GM18861 (cell line): Measurements from ENCODE around the gene PTPN2.
"Not testable (repeated sequence)": the region's sequence is repeated elsewhere in the genome, so short reads cannot be mapped to it uniquely, and the experiment has no call there.

Experiments used
- ATAC-seq: cut with Tn5 transposase; IDR thresholded peaks from one replicate; pipeline ENCODE4 v1.9.1; 2021; ENCODE audit not compliant: unreplicated experiment

Gene PTPN2

DNA sequence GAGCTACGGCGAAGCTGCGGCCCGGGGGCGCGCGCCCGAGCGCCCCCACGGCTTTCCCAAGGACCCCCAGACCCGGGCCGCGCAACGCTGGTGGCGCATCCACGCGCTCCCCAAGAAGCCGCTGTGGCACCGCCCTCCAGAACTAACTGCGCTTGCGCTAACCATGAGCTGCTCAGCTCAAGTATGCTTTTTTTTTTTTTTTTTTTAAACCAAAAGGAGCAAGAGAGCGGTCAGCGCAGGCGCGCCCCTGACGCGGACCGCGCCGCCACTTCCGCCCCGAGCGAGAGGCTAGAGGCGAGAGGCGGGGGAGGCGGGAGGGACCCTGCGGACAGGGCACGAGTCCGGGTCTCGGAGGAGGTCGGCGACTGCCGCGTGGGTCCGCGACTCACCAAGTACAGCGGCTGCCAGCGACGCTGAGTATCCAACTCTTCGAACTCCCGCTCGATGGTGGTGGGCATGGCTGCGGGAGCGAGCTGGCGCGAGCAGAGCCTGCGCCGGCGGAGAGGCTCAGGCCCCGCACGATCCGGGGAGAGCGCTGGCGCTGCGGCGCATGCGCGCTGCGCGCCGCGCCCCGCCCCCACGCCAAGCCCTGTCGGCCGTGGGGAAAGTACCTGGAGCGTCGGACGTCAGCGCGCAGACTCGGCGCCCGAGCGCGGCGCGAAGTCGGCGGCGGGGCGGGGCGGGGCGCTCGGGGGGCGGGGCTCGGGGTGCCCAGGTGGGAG, at the start of gene PTPN2:
PTPN2 (minus strand) TSS at position 554 of the 722 bp plus-strand sequence; CDS start at position 458, 96 bp downstream.
- ATAC-seq = peak; percentile 54

DNA sequence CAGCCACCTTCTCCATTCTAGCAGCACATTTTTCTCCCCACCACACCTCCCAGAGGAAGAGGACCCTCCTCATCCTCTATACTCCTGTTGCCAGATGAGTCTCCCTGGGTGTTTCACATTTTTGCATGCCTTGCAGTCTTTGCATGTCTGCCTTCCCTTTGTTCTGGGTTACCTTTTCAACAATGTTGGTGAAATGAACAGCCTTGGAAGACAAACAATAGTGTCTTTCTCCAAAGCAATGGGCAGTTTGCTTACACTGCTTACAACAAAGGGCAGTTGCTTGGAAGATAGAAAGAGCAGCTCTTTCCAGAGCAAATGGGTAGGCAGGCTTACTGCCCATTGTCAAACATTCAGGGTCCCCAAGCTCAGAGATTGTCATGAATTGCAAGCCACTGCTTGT, 49.3 kb upstream of the PTPN2 start:
- ATAC-seq = no peak

GRCh38 chr18:12930908-12931307, 46.9 kb upstream of the PTPN2 start:
- no peak for ATAC-seq

DNA sequence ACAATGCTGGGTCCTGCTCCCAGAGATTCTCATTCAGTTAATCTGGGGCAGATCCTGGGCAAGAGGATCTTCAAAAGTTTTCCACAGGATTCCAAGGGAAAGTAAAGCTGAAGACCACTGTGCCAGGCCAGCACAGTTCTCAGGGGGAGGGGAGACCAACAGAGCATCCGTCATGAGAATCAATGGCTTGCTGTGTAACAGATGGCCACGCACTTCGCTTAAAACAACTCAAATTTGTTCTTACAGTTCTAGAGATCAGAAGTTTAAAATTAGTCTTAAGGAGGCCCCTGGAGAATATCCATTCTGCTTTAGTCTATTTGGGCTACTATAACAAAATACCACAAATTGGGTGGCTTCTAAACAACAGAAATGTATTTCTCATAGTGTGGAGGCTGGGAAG, 46.3 kb upstream of the PTPN2 start:
- no peak for ATAC-seq

DNA sequence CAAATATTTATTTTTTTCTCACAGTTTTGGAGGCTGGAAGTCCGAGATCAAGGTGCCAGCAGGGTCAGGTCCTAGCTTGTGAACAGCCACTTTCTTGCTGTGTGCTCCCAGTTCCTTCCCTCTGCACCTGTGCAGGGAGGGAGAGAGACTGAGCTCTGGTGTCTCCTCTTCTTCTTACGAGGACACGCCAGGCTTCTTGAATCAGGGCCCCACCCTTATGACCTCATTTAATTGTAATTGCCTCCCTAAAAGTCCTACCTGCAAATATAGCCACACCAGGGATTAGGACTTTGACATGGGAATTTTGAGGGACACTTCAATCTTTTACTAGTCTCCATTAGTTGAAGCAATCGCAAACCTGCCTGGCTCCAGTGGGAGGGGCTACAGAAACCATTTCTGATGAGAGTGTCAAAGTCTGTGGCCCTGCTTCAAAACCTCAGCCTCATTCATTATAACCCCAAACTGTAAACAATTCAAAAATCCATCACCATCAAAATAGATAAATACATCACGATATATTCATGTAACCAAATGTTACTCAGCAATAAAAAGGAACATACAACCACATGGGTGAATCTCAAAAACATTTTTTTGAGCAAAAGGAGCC, 45.5 kb upstream of the PTPN2 start:
- no peak for ATAC-seq

GRCh38 chr18:12928641-12929040, 44.6 kb upstream of the PTPN2 start:
- no peak for ATAC-seq

DNA sequence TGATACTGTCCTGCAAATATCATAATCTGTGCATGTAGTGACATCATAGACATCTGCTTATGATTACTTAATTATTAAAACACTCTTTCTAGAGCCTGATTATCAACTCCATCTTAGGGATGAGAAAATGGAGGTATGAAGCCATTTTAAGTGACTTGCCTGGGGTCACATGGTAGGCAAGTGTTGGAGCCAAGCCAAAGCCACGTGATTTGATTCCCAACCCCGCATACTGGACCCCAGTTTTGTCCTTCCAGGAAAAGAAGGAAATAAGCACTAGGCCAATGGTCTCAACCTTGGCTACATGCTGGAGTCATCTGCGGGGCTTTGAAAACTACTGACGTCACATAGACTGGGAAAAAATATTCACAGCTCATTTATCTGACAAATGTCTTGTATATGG, 44.2 kb upstream of the PTPN2 start:
- ATAC-seq = no peak

DNA sequence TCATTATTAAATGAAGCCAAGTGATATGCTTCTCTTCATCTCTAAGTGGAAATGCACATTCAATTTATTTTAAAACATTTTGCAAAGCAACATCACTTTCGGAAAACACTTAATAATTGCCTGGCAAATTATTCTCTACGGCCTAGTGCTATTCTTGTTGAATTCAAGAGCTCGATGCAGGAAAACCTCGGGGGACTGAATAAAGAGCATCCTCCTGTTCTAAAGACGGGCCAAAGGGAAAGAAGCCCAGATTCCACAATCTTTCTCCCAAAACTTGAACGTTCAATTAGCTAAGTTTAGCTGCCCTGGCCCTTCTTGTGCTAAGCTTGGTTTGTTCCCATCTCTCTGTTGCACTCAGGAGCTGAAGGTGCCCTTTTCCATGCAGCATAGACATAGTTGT, 40.6 kb upstream of the PTPN2 start:
- no peak for ATAC-seq

DNA sequence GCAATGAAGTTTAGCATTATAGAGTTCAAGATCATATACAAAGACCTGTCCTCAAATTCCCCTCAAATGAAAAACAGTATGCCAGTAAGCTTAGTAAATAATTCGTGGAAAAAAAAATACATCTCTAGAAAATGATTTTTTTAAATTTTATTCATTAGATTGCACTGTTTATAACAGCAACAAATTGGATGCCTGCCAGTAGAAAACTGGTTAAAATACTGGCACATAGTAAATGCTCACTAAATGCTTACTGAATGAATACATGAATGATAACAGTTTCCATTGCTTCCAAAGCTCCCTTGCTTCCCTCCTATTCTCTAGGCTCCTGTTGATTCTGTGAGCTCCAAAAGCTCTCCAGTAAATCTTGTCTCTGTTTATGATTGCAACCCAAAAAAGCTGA, 38.2 kb upstream of the PTPN2 start:
- no peak for ATAC-seq

DNA sequence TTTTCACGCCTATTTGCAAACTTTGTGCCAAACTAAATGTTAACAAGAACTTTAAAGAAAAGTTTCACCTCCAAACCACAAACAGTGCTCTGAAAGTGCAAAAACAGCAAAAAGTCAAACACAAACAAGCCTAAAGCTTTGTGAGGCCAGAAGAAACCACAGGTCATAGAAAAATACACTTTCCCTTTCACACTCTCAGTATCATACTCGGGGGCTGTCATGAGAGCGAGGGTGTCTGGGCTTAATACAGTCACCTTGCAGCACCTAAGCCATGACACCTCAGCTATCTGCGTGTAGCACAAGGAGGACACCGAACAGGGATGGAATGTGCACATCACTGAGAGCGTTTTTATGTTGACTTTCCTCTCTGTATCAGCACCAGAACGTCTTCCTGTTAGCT, 37.1 kb upstream of the PTPN2 start:
- no peak for ATAC-seq

DNA sequence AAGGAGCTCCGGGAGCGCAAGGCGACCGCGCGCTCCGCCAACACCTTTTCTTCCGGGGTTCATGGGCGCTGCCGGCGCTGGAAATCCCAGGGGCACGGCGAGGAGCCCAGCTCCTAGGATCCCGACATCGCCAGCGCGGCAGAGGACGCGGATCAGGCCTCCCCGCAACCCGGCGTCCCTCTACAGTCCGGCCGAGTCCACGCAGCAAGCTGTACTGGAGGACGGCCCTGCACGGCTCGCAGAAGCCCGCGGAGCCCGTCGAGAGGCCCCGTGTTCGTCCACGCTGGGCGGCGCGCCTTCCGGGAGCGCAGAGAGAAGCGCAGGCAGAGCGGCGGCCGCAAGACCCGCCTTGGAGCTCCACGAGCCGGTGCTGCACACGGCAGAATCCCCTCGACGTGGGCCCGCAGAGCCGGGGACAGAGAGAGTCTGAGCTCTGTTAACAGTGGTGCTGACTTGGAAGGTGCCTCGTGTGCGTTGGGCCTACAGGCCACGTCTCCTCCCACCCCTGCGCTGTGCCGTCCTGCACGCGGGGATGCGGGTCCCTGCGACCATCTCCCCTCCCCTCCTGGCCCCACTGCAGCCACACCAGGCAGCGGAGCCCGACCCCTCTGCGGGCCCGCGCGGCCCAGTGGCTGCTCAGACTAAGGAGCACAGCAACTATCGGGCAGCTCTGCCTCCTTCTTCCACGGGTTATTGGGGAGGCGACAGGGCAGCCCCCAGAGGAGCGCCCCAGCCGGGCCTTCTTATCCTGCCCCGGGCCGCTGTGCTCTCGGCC, 28.1 kb upstream of the PTPN2 start:
- no peak for ATAC-seq

- ATAC-seq = no peak
Measured at GRCh38 chr18:12911025-12911928, 27.2 kb upstream of the PTPN2 start.

DNA sequence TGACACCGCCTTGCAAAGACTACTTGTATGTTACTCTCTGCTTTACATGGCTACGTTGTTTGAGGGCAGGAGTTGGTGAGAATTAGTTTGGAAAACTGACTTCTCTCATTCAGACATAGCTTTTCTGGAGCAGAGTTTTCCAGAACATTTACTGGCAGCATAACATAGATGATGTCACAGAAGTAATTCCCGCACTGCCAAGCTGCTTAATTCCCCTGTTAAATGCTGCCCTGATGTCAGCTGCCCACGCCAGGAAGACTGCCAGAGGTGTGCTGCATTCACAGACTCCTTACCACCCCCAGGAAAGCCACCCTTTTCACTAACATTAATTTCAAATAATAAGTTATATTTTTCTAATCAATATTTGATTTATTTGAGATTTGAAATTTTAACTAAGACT, 24.7 kb upstream of the PTPN2 start:
- no peak for ATAC-seq

- no peak for ATAC-seq
Measured at GRCh38 chr18:12907258-12907925, 23.4 kb upstream of the PTPN2 start.

DNA sequence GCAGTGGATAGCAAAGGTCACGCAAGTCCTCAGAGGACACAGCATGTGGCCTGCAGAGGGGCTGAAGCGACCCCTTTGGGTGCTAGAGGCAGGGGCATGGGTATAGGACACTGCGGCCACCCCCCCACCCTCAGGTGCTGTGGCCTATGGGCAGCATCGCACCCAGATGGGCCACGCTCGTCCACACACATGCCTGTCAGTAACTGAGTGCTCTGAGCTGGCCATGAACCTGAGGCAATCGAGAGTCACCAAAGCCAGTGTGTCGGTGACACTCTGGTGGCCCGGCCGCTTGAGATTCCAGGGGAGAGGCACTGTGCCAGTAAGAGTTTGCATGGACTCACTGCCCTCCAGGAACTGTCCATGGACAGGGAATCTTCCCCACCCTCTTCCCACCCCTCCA, 22.7 kb upstream of the PTPN2 start:
- no peak for ATAC-seq

DNA sequence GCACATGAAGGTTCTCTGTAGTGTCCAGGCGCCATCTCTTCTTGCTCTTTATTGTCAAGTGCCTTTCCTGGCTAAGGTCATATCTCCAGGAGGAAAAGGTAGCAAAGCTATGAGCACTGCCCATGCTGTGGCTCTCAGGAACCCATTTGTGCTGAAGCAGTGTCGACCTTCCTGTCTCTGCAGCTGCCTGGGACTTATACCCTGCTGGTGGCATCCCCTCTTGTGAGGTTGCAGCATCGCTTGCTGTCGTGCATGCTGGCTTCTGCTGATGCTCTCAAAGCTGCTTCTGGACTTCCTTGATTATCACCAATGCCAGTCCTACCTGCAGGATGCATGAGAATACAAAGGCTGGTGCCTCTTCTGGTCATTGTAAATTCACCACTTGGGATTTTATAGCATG, 22.1 kb upstream of the PTPN2 start:
- no peak for ATAC-seq

DNA sequence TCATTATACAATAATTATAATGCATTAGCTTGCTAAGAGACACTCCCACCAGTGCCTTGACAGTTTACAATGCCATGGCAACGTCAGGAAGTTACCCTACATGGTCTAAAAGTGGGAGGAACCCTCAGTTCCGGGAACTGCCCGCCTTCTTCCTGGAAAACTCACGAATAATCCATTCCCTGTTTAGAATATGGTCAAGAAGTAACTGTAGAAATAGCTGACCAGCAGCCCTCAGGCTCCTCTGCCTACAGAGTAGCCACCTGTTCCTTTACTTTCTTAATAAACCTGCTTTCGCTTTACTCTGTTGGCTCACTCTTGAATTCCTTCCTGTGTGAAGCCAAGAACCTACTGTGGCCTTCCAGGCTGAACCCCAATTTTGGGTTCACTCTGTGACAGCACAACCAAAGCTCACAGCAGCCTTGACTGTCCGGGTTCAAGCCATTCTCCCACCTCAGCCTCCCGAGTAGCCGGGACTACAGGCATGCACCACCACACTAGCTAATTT, 20.0 kb upstream of the PTPN2 start:
- ATAC-seq = no peak

DNA sequence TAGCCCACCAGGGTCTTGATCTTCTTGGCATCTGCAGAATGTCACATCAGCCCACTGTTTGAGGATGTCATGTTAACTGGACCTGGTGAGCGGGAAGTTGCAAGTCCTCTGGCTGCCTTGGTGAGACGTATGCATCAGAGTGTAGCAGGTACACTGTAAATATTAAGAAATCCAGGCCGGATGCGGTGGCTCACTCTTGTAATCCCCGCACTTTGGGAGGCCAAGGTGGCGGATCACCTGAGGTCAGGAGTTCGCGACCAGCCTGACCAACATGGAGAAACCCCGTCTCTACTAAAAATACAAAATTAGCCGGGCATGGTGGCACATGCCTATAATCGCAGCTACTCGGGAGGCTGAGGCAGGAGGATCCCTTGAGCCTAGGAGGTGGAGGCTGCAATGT, 17.2 kb upstream of the PTPN2 start:
- not testable (repeated sequence) for ATAC-seq

GRCh38 chr18:12896784-12897333, 12.8 kb upstream of the PTPN2 start:
- not testable (repeated sequence) for ATAC-seq

DNA sequence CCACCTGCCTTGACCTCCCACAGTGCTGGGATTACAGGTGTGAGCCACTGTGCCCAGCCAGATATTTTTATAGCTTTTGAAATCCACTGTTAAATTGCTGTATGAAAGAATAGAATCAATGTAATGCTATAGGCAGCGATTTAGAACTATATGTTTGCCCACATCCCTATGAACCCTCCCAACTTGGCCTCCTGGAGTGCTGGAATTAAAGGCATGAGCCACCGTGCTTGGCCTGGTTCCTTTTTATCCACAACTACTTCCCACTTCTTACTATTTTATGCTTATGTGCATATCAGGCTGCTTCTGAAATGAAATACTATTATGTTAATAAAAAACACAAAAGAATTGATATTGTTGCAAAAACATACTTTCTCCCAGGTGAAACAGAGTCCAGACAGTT, 11.6 kb upstream of the PTPN2 start:
- no peak for ATAC-seq
